Vagina (tissue), 2 donors: ENCODE data around the gene LTF.
"Not testable (repeated sequence)": the region's sequence is repeated elsewhere in the genome, so short reads cannot be mapped to it uniquely, and the experiment has no call there.

Experiments
- CTCF ChIP-seq, 3 experiments: fragments of 450-650 bp in 2 of 3; fragments of 200-600 bp in 1 of 3; sonication (generic) in 1 of 3; IDR thresholded peaks; one replicate each; pipeline ENCODE4 v1.5.1; 2017 to 2019; ENCODE audit warnings: antibody characterized with exemption in 3 of 3, mild to moderate bottlenecking in 2 of 3, moderate library complexity in 2 of 3
- POLR2A ChIP-seq, 2 donors: fragments of 450-650 bp; IDR thresholded peaks; one replicate each; pipeline ENCODE4 v1.6.1; 2017; ENCODE audit warnings: antibody characterized with exemption in 2 of 2, mild to moderate bottlenecking in 2 of 2, moderate library complexity in 2 of 2

- TF ChIP-seq CTCF, POLR2A (IDR thresholded peaks at IDR 0.05): not testable (repeated sequence)
Measured at GRCh38 chr3:46427404-46427803, 37.3 kb downstream of the LTF start.
